Activated CD8-positive, alpha-beta memory T cell treated with anti-CD3 and anti-CD28 coated beads for 48 hours (primary cell): ENCODE measurements around the gene RUNX3.

ENCODE experiments used
- DNase-seq, 3 experiments: peaks; one replicate each; pipeline ENCODE4 v3.0.0-alpha.2; 2020; ENCODE audit warnings: low read depth in 2 of 3, low spot score in 2 of 3

Gene RUNX3

DNA sequence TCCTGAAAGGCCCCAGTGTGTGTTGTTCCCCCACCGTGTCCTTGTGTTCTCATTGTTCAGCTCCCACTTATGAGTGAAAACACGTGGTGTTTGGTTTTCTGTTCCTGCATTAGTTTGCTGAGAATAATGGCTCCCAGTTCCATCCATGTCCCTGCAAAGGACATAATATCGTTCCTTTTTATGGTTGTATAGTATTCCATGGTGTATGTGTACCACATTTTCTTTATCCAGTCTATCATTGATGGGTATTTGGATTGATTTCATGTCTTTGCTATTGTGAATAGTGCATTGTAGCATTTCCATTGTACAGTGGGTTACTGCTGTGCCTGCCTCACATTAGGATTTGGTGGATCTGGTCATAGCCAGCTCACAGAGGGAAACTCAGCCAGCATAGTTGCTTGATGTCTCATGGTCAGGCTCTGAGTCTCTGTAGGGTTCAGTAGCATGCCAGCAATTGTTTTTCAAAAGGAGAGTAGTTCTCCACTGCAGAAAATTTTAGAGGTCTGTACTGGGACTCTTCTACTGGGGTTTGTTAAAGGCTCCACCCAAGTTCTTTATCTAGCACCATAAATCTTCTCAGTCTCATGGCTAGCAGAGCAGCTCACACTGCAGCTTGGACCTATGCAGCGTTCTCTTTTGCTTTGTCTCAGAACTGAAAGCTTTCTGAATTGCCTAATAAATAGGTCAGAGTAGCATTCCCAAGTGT lies 41.0 kb downstream of the RUNX3 start:
- no peak for DNase-seq

DNA sequence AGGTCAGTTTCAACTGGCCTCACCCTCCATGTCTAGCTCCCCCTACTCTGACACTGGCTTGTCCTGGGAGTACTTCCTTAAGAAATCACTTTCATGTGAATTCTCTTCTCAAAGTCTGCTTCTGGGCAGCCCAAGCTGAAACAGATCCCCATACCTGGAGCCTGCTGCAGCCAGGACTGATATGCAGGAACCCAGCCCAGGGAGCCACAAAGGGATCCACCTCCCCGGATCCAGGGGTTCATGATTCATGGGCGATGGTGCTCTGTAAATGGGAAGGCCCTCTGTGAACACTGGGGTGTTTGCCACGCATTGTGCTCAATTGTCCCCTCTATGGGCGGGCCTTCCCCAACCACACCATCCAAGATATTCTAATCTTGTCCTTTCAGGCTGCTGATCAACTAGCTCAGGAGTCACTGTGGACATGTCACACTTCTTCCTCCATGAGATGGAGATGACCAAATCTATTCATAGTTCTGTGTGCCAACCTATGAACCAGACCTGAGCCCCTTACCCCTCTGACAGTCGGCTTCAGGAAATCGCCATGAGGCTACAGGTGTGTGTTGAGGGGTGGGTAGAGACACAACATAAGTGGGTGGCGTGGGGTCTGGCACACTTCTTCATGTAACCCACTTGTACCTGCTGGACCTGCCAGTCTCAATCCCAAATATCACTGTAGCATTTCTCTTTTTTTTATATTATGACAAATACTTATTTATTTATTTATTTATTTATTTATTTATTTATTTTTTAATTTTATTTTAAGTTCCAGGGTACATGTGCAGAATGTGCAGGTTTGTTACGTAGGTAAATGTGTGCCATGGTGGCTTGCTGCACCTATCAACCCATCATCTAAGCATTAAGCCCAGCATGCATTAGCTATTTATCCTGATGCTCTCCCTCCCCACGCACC lies 41.8 kb downstream of the RUNX3 start:
- DNase-seq: no peak

DNA sequence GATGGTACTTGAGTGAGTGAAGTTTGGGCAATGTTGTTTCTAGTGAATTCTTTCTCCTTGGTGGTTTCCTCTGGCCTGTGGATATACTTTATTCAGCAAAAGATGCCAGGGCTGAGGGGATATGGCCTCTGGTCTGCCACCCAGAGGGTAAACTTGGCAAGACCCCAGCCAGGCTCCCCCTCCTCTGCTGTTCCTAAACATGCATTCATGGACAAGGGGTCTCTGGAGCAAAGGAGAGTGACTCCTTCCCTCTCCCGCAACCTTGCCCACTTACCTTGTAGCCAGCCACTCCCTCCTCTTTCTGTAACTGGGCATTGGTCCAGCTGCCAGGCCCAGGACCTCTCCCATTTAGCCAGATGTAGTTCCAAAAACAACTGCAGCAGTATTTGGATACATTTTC lies 43.8 kb downstream of the RUNX3 start:
- no peak for DNase-seq

DNA sequence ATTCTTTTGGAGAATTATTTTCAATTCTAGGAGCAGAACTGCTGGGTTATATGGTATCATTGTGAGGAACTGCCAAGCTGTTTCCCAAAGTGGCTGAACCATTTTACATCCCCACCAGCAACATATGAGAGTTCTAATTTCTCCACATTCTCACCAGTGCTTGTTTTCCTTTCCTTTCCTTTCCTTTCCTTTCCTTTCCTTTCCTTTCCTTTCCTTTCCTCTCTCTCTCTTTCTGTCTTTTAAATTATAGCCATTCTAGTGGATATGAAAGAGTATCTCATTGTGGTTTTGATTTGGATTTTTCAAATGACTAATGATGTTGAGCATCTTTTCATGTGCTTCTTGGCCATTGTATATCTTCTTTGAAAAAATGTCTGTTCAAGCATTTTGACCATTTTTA lies 45.3 kb downstream of the RUNX3 start:
- no peak for DNase-seq

DNA sequence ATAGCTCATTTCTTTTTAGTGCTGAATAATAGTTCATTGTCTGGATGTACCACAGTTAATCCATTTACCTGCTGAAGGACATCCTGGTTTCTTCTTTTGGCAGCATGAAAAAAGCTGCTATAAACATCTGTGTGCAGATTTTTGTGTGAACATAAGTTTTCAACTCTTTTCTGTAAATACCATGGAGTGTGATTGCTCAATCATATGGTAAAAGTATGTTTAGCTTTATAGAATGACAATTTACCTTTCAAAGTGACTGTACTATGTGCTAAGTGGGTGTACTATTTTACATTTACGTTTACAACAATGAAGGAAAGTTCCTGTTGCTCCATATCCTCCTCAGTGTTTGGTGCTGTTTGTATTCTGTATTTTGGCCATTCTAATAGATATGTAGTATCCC lies 49.0 kb downstream of the RUNX3 start:
- no peak for DNase-seq

DNA sequence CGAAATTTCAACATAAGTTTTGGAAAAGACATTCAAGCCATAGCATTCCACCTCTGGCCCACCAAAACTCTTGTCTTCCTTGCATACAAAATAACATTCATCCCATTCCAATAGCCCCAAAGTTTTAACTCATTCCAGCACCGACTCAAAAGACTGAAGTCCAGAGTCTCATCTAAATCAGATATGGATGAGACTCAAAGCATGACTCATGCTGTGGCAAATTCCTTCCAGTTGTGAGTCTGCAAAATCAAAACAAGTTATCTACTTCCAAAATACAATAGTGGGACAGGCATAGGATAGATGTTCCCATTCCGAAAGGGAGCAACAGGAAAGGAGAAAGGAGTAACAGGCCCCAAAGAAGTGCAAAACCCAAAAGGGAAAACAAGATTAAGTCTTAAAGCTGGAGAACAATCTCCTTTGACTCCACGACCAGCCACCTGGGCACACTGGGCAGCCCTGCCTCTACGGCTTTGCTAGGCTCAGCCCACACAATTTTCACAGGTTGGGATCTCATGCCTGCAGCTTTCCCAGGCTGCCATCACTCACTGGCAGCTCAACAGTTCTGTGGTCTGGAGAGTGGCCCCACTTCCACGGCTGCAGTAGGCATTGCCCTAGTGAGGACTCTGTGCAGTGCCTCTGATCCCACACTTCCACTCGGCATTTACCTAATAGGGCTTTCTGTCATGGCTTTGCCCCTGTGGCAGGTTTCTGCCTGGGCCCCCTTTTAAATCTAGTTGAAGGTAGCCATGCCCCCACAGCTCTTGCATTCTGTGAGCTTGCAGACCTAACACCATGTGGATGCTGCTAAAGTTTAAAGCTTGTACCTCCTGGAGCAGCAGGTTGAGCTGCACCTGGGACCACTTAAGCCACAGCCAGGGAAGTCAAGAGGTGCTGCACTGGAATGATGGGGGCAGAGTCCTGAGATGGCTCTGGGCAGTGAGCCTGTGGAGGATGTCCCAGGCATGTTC lies 51.0 kb downstream of the RUNX3 start:
- no peak for DNase-seq

DNA sequence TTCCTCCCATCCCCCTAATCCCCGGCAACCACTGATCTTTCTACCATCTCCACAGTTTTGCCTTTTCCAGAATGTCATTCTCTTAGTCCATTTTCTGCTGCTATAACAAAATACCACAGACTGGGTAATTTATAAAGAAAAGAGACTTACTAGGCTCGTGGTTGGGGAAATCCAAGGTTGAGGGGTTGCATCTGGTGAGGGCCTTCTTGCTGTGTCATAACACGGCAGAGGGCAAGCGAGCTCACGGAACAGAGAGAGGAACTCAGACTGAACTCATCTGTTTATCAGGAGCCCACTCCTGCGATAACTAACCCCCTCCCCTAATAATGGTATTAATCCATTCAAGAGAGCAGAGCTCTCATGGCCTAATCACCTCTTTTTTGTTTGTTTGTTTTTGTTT lies 52.0 kb downstream of the RUNX3 start:
- no peak for DNase-seq

DNA sequence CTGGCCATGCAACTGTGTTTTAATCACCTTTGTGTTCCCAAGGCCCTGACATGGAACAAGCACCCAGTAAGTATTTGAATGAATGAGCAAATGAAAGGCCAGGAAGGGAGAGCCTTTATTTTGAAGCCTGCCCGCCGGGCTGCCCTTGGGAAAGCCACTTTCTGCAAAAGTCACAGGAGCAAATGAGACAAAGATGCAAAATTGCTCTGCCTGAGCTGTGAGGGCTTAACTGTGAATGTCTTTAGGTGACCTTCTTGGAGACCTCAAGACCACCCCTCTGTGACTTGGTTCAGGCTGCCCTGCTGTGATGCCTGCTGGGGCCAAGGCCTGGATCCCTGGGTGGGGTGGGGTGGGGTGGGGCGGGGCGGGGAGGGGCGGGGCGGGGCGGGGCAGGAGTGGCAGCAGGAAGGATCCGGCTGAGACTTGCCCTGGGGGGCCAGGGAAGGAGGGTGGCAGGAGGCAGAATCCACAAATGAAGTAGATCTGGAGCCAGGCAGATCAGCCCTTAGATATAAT lies 54.0 kb downstream of the RUNX3 start:
- no peak for DNase-seq

DNA sequence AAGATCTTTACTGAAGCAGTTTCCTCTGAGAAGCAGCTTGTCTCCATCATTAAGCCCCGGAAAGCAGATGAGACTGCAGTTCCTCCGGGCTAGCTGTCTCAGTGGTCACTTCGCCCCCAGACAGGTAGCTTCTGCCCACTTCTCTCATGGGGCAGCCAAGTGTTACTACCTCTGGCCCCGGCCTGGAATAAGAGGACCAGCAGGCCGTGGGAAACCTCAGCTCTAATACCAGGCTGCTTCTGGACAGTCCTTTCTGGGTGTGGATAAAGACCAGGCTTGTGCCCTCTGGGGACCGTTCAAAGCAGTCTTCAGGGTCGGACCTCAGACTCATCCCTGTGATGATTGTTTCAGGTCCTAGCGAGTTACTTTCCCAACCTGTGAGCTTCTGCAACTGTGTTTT lies 54.8 kb downstream of the RUNX3 start:
- DNase-seq: no peak

DNA sequence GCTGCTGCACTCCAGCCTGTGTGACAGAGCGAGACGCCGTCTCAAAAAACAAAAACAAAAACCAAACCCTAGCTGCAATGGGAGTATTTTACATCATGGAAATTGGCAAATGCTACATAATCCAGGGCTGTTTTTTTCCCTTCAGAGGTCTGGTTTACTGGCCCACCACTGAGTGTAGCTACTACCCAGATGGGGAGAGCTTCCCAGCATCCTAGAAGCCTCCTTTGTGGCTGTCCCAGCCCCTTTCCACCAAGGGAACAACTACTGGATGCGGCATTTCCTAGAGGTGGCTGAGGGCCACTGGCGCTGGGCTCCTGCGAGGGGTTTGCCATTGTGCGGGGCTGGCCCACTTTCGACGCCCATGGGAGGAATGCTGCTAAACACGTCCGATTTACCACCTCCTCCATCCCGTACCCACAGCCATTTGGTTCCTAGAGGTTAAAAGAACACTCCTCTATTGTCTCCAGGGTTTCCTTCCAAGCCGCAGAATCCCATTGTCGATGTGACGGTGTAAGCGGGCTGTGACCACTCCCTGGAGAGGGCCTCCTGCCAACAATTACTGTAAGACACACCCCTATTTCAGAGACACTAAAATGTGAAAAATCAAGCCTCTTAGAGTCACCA lies 55.4 kb downstream of the RUNX3 start:
- no peak for DNase-seq

DNA sequence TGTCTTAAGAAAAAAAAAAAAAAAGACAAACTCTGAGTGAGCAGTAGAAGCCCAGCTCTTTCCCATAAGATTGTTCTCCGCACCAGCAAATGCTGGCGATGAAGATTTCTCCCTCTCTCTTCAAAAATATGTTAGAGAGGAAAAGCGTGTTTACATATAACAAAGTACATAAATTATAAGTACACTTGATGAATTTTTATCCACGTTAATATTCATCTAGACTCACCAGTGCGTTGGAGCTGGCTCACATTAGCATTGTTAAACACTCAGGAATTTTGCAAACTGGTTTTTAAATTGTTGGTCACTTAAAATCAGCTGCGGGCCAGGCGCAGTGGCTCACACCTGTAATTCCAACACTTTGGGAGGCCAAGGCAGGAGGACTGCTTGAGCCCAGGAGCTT lies 56.0 kb downstream of the RUNX3 start:
- no peak for DNase-seq

DNA sequence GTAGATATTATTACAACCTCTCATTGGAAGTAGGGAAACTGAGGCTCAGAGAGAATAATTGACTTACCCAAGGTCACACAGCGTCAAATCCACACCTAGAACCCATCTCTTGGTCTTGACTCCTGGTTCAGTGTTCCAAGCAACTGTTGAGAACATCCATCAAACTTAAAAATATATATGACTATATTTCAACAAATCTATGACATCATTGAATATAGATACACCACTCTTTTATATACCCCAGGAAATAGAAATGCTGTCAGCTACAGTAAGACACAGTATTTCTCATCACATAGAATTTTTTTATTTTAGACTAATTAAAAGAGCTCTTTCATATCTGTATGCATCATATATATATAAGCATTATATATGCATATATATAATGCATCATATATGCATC lies 56.9 kb downstream of the RUNX3 start:
- no peak for DNase-seq

DNA sequence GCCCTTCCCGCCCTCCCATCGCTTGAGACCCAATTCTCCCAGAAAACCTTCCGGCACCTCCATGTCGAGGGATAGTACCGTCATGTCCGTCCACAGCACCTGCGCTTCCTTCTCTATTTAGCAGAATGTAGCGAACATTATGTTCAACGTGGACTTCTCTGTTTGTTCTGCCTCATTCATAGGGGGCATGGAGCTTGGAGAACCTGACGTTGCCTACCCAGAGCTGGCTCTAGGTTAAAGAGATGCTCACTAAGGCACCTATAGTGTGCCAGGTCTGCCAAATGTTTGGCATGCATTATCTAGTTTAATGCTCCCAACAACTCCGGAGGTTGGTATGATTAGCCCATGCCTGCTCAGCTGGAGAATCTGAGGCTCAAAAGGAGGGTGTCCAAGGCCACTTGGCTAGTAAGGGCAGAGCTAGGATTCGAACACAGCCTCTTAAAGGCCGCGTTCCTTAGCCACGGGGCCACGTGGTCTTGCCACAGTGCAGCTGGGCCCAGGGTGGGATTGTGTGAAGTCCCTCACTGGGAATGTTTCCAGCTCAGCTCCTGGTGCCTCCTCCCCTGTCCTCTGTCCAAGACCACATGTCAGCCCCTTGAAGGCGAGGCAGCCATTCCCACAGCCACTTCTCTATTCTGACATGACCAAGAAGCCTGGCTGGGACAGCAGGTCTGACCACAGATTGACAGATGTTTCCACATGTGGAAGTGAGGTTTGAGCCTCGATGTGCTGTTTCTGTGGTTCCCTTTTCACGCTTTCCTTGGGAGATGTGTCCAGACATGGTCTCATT lies 57.8 kb downstream of the RUNX3 start:
- no peak for DNase-seq

DNA sequence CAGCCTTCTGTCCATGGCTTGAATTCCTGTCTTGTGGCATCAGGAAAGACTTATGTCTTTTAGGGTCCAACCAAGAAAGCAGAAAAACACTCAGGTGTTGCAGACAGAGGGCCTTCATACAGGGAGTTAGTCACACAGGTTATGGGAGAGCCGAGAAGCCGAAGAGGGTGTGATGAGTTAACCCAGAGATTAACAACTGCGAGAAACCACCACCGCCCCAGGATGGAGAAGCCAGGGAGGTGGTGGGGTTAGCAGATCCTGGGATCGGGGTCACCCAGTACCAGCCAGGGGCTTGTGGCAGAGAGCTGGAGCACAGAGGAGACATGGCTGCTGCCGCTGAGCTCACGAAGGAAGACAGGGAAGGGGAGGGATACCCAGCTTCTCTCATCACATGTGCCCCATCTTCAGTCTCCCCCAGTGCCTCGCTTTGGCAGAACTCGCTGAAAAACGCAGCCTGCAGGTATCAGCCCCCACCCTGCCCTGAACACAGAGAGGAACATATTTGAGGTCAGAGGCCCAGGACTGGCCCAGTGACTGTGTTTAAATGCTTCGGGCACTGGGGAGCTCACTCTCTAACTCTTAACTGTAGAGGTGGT lies 58.7 kb downstream of the RUNX3 start:
- no peak for DNase-seq

DNA sequence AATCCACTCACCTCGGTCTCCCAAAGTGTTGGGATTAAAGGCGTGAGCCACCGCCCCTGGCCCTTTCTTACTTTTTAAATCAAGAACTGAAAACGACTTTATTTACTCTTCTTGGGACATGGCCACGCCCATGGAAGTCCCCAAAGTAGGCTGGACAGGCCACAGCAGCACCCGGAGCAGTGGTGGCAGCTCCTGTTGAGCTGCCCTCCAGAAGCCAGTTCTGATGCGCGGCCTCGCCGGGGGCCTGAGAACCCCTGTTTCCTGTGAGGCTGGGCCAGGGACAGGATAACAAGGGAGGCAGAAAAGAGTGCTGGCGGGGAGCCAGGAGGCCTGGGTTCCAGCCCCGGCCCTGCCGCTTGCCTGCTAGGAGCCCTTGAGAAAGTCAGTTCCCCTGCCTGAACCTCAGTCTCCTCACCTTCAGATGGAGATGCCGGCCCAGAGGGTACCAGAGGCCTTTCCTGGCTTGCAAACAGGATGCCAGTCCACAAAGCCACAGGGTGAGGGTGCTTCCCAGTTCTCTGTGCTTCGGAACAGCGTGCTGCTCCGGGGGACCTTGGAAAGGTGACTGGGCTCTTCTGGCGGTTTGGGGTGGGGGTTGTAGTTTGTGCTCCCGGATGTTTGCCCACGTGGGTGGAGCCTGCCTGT lies 59.4 kb downstream of the RUNX3 start:
- DNase-seq: no peak

DNA sequence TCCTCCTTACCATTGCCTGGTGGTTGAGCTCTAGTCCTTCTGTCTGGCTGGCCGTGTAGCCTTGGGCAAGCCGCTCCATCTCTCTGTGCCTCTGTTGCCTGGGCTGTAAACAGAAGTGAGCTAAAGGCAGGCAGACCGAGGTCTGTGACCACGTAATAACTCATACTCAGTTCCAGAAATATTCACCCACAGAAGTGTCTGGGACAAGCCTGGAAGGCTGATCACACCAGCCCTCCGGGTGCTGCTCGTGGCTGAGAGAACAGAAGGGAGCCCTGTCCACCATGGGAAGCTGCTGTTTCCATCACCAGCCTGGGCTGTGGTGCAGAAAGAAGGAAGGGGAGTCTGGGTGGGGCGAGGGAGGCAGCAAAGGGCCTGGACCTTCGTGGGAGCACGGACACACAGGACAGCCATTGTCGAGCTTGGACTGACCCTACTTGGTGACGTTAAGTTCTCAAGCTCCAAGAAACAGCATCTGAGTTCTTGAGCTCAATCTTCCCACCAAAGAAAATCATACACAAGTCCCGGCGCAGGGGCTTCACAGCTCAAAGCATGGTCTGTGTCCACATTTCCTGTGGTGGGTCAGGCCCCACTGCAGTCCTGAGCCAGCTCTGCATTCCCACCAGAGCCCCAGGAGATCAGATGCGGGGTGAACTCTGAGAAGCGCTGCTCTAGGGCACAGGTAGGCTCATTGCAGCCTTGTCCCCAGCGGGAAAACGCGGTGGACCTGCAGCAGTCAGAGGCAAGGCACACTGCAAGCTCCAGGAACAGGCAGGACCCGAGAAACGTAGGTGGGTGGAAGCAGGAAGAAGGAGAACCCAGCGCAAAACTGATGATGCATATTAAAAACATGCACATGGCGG lies 61.8 kb downstream of the RUNX3 start:
- no peak for DNase-seq

DNA sequence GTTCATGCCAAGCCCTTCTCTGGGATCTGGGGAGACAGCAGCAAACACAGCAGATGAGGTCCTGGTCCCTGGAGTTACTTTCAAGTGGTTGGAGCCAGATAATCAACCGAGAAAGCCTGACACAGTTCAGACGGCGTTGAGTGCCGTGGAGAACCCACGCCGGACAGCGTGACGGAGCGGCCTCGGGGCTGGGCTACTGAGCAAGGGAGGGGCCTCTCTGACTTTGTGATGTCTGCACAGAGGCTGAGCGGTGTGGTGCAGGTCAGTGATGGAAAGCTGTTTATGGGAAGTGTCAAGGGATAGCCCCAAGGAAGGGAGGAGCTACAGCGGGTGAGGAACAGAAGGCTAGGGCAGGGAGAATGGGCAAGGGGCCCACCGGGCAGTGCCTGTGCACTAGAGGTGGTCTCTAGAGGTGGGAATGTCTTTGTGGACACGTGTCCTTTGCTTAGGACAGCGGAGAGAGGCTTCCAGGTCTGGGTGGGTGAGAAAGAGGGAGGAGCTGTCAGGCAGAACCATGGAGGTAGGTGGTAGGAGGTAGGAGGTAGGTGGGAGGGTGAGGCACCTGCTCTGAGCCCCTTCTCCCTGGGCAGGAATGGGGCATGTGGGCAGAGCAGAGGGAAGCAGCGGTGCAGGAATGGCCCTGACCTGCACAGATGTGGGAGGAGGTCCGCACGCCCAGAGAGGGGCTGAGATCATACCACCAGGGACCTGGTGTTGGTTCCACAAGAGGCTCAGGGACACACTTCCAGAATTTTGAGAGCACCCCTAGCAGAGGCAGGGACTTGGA lies 62.8 kb downstream of the RUNX3 start:
- DNase-seq: no peak
